PC-3 (cell line): Measurements from ENCODE around the gene SYNGR4. TPM values are rescaled to one million over a fixed set of nuclear protein-coding genes. Genes with fewer than 3 reads are reported as not detected.

Experiments
- total RNA-seq: library from RNA; depleted of rRNA; stranded (reverse); fragments of >200 nt; gene quantifications from 2 replicates; pipeline ENCODE4 v1.2.3, GENCODE V29; 2014; rRNA removed

Gene SYNGR4
- total RNA-seq, 1 experiment from 2014 or later = not detected

Other genes starting within 250 kb of the SYNGR4 start
- gene LIG1, start 194.0 kb upstream of the SYNGR4 start, total RNA-seq = 67.5 and 85.1 TPM in 2 replicates
- gene ZSWIM9, start 193.7 kb upstream of the SYNGR4 start, total RNA-seq = 1.8 and 2.6 TPM in 2 replicates
- 6.8 and 8.7 TPM in 2 replicates for gene CARD8, start 108.5 kb upstream of the SYNGR4 start, total RNA-seq
- gene ZNF114, start 94.3 kb upstream of the SYNGR4 start, total RNA-seq = 0.29 and 0.40 TPM in 2 replicates
- gene EMP3, start 38.8 kb upstream of the SYNGR4 start, total RNA-seq = 31.9 and 38.1 TPM in 2 replicates
- gene TMEM143, start 427 bp upstream of the SYNGR4 start, total RNA-seq = 1.3 and 7.1 TPM in 2 replicates
- 90.2 and 101 TPM in 2 replicates for gene KDELR1, start 27.2 kb downstream of the SYNGR4 start, total RNA-seq
- 0.51 and 1.0 TPM in 2 replicates for gene GRIN2D, start 29.3 kb downstream of the SYNGR4 start, total RNA-seq
- 33.2 and 46.7 TPM in 2 replicates for gene GRWD1, start 81.6 kb downstream of the SYNGR4 start, total RNA-seq
- 1.4 and 2.2 TPM in 2 replicates for gene KCNJ14, start 91.2 kb downstream of the SYNGR4 start, total RNA-seq
- 50.5 and 58.6 TPM in 2 replicates for gene CYTH2, start 105.0 kb downstream of the SYNGR4 start, total RNA-seq
- 4.8 and 8.3 TPM in 2 replicates for gene LMTK3, start 147.5 kb downstream of the SYNGR4 start, total RNA-seq
- gene SULT2B1, start 187.8 kb downstream of the SYNGR4 start, total RNA-seq = 4.8 and 6.7 TPM in 2 replicates
- not detected in 2 replicates for gene SPACA4, start 242.4 kb downstream of the SYNGR4 start, total RNA-seq